SU-DHL-6 (cell line): ENCODE measurements around the gene VWA1.
"Not testable (repeated sequence)": the region's sequence is repeated elsewhere in the genome, so short reads cannot be mapped to it uniquely, and the experiment has no call there.

Experiments
- CTCF ChIP-seq: fragments of 200-600 bp; sonication (generic); IDR thresholded peaks from one replicate; pipeline ENCODE4 v1.5.1; 2017; ENCODE audit warnings: antibody characterized with exemption, mild to moderate bottlenecking, low read length, moderate library complexity; ENCODE audit not compliant: insufficient read depth, poor library complexity, severe bottlenecking
- EZH2phosphoT487 ChIP-seq: fragments of 200-600 bp; sonication (generic), shearing (Covaris generic); conservative IDR thresholded peaks from 2 replicates; pipeline ENCODE4 v1.6.1; 2018; ENCODE audit warnings: mild to moderate bottlenecking, antibody characterized with exemption, low read length, moderate library complexity, mixed read lengths

GRCh38 chr1:1428967-1429366 lies 6.5 kb upstream of the VWA1 start:
- TF ChIP-seq CTCF, EZH2phosphoT487: not testable (repeated sequence)
